GM19238 (cell line): ENCODE results near the gene XYLT1.
"Not testable (repeated sequence)": the region's sequence is repeated elsewhere in the genome, so short reads cannot be mapped to it uniquely, and the experiment has no call there.

Source experiments
- DNase-seq: peaks from one replicate; pipeline ENCODE4 v3.0.0; 2011; ENCODE audit warnings: low spot score; ENCODE audit not compliant: insufficient read length

Gene XYLT1

DNA sequence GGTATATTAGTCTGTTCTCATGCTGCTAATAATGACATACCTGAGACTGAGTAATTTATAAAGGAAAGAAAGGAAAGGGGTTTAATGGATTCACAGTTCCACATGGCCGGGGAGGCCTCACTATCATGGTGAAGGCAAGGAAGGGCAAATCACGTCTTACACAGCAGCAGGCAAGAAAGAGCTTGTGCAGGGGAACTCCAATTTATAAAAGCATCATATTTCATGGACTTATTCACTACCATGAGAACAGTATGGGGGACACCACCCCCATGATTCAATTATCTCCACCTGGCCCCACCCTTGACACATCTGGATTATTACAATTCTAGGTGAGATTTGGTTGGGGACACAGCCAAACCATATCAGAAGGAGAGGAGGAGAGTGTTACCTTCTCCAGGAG, 17.7 kb upstream of the XYLT1 start:
- no peak for DNase-seq

DNA sequence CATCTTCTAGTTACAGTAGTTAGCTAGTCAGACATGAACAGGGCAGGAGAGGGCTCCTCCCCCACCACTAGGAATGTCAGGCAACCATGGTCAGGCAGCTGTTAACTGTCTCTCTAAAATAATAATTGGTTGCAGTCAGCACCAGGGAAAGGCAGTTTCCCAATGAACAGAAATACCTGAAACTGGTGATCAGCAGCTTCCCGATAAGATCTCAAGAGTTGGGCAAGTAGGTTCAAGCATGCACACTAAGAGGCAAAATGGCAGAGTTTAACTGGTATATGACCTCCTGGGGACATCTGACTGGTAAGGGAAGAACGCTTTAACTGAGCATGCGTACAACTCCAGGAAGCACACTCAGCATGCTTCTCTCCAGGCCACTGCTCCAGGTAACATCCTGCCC, 12.6 kb upstream of the XYLT1 start:
- no peak for DNase-seq

DNA sequence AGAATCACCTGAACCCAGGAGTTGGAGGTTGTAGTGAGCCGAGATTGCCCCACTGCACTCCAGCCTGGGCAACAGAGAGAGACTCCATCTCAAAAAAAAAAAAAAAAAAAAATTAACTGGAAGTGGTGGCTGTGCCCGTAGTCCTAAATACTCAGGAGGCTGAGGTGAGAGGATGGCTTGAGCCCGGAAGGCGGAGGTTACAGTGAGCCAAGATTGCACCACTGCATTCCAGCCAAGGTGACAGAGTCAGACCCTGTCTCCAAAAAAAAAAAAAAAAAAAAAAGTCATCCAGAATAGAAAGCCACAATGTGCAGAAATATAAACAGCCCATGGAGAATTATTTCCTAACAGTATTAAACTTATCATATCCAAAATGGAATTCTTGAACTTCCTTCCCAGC, 11.6 kb upstream of the XYLT1 start:
- DNase-seq, result not testable (repeated sequence)

DNA sequence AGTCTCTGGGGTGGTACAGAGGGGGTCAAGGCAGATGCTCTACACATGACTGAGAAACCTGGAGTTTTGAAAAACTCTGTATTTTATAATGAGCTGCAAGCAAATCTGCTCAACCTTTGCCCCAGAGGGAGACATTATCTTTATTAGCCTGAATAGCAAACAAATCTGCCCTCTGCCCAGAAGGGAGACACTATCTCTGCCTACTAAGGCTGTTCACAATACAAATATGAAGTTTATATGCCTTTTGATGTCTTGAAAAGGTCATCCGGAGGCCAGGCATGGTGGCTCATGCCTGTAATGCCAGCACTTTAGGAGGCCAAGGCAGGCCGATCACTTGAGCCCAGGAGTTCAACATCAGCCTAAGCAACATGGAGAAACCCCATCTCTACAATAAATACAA, 11.0 kb upstream of the XYLT1 start:
- DNase-seq, result no peak

DNA sequence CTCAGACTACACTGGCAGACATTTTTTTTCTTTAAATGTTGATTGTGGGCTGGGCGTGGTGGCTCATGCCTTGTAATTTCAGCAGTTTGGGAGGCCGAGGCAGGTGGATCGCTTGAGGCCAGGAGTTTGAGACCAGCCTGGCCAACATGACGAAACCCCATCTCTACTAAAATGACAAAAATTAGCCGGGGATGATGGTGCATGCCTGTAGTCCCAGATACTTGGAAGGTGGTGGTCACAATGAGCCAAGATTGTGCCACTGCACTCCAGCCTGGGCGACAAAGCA, 6.4 kb upstream of the XYLT1 start:
- not testable (repeated sequence) for DNase-seq

DNA sequence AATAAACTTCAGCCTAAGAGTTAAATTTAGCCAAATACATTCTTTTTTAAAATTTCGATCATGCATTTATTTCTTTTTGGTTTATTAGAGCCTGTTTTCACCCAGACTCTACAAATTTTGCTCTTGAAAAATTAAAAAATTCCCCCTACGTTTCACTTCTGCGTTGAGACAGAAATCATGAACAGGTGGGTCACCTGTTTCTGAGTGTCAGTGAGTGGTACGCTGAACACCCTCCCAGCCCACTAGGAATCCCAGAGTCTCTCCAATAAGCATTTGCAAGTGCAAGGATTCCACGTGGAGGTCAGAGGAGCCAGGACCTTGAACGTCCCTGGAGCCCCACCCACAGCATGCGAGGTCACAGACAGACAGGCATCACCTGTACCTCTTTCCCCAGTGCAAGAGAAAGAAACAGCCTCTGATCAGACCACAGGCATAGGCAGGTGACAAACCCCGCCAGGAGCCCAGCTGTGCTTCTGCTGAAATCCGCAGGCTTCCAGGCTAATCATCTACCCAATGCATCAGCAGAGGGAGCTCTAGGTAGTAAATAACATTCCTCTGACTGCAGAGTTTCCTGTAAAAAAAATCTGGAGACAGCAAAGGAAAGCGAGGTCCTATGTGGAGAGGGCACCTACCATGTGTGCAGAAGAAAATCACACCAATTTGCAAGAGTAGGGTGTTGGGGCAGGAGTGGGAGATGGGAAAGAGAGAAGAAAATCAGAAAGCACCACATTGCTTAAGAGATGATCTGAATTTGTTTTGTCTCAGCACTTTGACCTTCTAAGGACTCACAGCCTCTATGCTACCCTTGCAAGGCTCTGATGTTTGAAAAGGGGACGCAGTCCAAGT, 5.9 kb upstream of the XYLT1 start:
- peak; percentile 51 for DNase-seq

DNA sequence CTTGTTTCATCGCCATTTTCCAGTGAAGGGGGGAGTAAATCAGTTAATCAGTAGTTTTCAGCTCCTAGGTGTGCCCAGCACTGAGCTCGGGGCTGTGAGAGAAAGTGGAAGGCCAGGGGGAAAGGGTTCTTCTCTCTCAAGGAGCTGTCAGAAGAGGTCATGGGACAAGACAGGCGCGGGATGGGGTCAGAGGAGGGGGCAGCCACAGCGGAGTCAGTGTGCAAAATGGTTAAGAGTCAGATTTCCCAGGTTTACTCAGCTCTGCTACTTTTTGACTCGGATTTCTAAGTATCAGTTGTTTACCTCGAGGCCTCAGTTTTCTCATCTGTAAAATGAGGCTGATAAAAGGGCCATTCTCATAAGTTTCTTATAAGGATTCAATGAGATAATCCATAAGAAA, 4.3 kb upstream of the XYLT1 start:
- DNase-seq, result no peak

DNA sequence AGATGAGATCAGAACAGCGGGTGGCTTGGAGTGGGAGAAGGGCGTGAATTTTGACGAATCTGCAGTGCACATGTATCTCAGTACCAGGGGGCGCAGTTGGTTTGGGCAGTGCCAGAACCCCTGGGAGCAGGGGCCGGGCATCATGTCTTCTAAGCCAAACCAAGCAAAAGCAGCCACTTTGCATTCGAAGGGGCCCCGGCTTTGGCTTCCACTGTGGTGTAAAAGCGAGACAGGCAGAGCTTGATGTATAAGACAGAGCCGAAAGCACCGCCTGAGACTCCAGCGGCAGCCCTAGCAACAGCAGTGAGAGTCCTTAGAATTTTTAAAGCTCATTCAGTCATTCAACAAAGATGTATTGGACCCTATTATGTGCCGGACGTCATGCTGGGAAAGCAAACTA, 3.8 kb upstream of the XYLT1 start:
- no peak for DNase-seq

DNA sequence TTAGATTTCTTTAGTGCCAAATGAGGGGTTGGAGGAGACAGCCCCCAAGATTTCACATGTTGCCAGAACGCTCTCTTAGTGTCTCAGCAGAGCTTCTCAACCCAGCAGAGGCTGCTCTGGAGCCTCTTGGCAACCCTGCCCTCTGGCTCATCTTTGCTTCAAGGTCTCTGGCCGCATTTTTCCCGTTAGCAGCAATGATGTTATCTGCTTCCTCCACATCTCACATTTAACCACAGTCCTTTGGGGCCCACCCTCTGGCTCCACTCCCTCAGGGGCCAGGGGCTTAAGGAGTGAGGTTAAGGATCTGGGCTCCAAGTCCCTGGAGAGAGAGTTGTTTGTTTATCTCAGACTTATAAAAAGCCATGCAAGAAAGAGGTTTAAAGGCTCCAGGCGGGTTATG, 3.3 kb upstream of the XYLT1 start:
- DNase-seq, result no peak

DNA sequence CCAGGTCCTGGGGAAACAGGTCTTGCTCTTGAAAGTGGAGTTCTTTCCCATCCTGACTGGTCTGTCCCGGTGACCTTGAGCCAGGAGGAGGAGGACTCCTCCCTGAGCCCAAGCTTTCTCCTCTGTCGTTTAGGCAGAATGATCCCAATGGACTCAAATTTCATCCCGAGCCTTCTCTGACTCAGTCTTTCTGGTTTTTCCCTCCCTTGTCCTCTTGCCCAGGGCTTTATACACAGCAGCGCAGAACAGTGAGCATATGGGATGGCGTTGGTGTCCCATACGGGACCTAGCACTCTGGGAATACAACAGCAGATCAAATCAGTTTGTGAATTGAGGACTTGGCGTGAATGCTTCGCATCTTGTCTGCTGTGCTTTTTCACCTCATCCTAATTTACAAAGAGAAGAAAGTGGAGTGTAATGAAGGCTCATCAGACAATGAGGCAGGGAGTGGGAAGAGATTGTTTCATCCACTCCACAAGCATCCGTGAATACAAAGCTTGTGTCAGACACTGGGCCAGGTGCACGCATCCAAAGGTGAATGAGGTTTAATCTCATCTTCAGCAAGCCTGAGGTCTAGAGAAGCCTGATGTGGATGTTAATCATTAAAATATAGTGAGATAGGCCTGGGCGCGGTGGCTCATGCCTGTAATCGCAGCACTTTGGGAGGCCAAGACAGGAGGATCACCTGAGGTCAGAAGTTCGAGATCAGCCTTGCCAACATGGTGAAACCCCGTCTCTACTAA, 1.1 kb upstream of the XYLT1 start:
- DNase-seq, result no peak

DNA sequence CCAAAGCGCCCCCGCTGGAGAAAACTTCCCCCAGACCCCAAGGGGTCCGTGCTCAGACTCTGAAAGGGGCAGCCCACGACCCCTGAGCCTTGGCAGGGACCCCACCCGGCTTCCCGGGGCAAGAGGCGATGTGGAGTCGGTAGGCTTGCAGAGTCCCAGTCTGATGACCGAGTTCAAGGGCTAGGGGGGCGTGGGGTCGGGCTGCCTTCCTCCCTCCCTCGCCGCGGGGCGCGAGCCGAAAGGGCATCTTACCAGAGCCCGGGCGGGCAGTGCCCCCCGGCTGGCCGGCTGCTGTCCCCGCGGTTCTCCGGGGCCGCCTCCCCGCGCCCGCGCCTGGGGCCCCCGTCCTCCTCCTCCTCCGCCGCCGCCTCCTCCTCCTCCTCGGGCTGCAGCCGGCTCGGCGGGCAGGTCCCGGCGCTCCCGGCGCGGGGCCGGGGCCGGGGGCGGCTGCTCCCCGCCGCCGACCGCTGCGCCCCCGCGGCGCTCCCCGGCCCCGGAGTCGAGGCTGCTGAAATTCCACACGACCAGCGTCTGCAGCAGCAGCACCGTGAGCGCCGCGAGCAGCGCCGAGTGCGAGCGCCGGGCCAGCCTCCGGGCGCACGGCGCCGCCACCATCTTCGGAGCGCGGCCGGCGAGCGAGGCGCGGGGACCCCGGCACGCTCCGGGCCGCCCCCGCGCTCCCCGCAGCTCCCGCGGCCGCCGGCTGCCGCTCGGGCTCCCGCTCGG, 415 bp downstream of the XYLT1 start:
- DNase-seq, result no peak

DNA sequence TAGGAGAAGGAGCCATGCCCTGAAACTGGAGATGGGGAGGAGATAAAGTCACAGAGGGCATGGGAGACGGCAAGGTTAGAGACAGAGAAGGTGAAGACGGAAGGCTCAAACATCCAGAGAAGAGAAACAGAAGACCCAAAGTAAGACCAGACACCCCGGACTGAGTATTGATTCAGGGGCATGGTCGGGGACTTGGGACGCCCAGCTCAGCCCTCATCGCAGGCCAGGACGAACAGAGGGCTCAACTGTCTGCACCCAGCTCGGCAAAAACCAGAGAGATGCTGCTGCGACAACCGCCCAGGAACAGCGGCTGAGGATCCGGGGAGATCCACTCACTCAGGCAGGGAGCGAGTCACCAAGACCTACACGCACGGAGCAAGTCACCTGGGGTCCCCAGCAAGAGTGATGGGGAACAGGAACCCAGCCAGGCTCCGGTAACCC, 999 bp downstream of the XYLT1 start:
- no peak for DNase-seq

DNA sequence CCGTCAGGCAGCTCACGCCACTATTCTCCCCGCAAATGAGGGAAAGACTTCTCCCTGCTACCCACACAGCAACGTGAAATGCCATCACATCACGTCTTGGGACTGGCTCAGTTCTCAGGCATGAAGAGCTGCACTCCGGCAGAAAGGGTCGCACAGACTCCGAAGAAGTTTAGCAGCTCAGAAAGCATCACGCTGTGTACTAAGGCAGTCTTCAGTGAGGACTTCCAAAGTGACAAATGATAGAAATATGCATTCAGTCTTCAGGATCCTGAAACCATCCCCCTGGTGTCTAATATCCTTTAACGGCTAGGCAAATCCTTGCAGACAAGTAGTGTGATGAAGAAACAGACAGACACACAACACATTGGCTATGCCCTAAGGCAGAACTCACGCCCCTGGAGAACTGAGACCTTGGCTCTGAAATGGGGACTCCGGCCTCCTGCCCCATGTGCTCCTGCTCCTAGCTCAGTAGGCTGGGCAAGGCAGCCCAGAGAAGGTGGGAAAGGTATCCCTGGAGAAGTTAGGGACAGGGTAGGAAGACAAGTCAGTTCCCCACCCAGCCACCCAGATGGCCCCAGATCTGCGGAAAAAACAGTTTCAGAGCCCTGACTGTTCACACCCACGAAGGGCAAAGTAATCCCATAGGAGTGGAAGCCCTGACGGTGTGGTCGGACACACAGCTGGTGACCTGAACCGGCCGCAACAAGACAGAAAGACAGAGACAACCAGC, 1.6 kb downstream of the XYLT1 start:
- DNase-seq, result no peak

DNA sequence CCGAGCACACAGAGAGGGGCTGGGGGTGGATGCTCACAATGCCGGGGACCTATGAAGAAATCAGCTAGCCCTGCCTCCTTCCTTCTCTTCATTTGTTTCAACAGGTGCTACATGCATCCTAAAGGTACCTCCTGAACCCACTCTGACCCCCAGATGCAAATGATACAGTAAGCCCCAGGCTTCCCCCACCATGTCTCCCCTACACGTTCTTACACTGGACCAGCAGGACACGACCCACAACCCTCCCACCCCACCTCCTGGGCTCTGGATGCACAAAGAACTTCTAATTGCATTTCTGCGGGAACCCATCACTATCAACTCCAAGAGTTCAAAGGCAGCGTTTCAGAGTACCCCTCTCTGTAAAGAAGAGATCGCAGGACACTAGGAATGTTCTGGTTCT, 2.1 kb downstream of the XYLT1 start:
- no peak for DNase-seq

DNA sequence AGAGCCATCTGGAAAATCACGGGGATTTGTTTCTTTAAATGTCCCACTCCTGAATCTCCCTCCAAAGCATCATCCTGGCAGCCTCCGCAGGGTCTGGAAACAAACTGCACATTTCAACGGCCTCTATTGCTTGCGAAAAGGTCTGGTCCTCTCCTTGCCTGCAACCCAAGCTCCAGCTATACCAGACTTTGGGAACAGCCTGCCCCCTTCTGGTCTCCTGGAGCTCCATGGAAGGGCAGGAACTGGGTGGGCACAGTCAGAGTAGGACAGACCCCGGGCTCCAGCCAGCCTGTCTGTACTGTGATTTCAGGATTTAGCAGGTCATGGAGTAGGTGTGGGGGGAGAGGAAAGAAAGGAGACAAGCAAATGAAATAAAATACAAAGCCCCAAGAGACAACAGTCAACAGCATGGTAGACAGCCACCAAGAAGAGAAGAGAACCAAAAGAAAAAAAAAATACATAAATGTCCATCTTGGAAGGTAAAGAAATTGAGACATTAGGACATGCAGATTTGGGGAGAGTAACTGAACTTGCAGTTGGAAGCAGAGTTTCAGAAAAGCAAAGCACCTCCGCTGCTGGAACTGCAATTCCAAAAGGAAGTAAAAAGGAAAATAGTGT, 2.7 kb downstream of the XYLT1 start:
- no peak for DNase-seq

DNA sequence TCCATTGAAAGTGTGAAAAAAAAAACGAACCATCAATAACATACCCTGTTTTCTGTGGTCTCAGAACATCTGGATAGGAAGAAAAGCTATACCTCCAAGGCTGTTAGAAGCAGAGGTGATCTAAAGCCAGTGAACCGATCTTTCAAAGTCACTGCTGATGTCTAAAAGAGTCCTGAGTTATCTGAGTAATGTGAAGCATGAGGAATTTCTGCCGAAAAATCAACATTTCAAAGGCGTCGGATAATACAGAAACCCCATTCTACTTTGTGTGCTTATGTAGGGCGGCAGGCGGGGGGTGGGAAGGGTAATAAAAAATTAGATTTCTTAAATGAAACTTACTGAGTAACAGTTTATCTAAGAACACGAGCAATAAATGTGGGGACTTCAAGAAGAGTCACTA, 3.9 kb downstream of the XYLT1 start:
- DNase-seq, result no peak

DNA sequence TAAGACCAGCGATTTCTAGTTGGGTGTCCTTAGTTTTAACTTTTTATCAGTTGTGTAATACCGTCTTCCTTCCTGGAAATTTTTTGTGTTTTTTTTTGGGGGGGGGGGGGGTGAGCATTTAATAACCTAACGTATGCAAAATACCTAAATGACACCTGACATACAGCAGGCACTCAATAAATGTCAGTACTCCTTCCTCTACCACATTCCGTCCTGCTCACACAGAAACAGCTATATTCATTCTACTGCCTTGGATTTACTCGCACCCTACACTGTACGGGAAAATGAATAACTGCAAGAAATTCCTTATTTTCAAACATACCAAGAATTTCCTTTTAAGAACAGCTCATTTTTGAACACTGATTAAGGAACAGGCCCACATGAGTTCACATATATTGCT, 5.3 kb downstream of the XYLT1 start:
- DNase-seq, result no peak

DNA sequence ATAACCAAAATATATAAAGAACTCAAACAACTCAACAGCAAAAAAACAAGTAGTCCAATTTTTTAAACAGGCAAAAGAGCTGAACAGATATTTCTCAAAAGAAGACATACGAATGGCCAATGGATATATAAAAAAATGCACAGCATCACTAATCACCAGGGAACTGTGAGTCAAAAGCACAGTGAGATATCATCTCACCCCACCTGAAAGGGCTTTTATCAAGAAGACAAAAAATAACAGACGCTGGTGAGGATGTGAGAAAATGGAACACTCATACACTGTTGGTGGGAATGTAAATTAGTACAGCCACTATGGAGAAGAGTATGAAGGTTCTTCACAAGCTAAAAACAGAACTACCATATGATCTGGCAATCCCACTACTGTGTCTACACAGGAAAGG, 7.4 kb downstream of the XYLT1 start:
- no peak for DNase-seq

DNA sequence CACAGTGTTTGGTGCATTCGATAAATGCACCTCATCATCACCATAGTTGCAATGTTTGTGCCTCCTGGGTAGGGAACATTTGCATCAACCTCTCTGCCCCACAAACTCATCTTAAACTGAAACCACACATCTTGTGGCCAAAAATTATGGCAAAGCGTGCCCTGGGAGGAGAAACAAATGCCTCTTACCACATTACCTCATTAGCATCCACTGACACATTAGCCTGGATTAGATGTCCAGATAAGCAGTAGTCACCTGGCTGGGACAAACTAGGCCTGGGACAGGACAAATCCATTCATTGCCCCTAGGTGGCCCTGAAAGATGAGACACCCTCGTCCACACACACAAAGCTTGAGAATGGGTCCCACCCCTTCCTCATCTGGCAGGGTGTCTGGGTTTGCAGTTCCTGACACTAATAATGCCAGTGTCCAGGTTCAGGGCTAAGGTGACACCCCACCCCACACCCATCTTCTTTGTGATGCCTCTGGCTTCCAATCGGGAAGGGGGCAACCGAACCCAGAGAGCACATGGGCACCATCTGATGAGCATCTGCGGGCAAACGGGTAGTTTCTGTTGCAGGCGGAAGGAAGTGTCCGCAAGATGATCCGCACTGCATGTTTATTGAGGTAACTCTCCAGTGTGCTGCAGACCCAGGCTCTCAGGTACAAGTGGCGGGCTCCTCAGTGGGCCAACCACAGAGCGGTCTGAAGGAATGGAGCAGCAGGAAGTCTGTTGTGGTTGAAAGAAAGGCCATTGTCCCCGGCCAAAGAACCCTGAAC, 8.6 kb downstream of the XYLT1 start:
- no peak for DNase-seq

DNA sequence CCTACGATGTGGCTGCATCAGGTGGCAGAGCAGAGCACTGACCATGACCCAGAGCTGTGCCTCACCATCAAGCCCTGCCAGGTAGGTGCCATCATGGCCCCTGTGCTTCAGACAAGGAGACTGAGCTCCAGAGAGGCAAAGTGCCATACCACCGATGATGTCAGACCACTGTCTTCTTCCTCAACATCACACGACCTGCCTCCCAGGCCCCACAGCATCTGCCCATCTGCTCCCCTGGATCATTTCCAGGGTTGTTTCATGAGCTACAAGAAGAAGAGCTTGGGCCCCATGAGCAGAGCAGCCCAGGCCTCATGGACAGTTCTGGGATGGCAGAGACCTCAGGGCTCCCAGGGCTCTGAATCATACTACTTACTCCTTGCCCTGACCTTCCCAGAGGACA, 9.9 kb downstream of the XYLT1 start:
- DNase-seq, result no peak
